ENCODE data around the gene ACTN1.
"Not testable (repeated sequence)": the region's sequence is repeated elsewhere in the genome, so short reads cannot be mapped to it uniquely, and the experiment has no call there.

The ACTN1 gene

DNA sequence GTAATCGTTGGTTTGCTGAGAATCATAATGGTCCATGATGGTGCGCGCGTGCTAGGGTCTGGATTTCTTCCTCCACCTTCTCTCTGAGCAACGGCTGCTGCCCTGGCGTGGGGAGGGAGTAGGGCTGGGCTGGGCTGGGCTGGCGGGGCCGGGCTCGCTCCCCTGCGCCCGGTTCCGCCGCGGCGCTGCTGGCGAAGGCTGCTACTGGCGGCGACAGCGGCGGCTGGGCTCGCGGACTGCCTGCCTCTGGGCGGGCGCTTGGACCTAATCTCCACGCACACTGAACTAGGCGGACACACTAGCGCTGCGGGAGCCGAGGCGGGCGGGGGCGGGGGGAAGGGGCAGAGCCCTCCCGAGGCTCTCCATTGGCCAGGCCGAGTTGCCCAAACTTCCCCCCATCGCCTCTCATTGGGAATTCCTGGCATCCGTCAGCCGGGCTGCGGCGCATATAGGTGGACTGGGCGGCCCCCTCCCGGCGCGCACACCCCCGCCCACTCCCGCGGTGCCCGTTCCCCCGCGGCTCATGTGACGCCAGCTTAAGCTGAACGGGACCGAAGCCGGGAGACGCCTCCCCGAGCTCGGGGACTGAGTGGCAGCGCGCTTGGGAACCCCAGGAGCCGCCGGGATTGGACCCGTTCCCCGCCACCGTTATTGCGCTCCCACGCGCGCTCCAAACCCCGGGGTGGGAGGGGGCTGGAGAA is at the start of gene ACTN1:
Gene ACTN1, minus strand, starts transcription at position 282 of the 701 bp plus-strand sequence. Its CDS starts 246 bp downstream, at position 36.
- Histone ChIP-seq H3K4me3 (ENCODE audit: low read length) (peak within 1 kb of the TSS; percentile 78), H3K4me1 (ENCODE audit: control insufficient read depth, insufficient read depth, low read length) (peaks cover 45% of the 10 kb centered on the region), H3K36me3 (ENCODE audit: control insufficient read depth, insufficient read depth, low read length) (no peaks in the 10 kb centered on the region), H3K27me3 (ENCODE audit: control insufficient read depth, insufficient read depth, low read length) (no peaks in the 10 kb centered on the region), H3K9ac (ENCODE audit: low read length) (peak within 1 kb of the TSS; percentile 92), H3K27ac (ENCODE audit: low read depth, low read length) (peak within 1 kb of the TSS; percentile 100)

DNA sequence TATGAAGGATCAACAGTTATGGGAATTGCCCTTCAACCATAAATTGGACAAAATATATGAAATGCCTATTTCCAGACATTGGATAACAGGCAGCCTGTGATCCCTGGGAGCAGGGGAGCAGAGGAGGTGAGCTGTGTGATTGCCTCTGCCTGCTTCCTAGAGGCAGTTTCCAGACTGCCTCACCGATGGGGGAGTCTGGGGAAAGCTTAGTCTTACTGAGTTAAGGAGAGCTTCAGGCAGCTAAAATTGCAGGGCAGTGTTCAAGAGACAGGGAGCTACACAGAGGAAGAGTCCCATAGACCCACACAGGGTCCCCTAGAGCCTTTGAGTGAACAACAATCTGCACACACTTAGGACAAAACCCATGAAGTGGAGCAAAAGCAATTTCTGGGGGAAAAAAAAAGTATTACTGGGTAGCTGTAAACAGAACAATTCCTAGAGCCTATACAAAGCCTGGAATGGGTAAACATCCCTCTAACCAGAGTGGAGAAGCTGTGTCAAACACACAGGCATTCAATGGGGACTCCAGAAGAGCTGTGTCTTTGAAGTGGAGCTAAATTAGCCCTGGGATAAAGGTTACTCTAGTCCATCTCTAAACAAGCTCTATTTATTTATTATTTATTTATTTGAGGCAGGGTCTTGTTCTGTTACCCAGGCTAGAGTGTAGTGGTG is 48.3 kb upstream of the ACTN1 start:
- Histone ChIP-seq H3K4me3 (ENCODE audit: low read length) (no peak overlapping the region), H3K27me3 (ENCODE audit: control insufficient read depth, insufficient read depth, low read length) (no peaks in the 10 kb centered on the region), H3K36me3 (ENCODE audit: control insufficient read depth, insufficient read depth, low read length) (no peaks in the 10 kb centered on the region), H3K9ac (ENCODE audit: low read length) (no peak overlapping the region), H3K4me1 (ENCODE audit: control insufficient read depth, insufficient read depth, low read length) (no peaks in the 10 kb centered on the region), H3K27ac (ENCODE audit: low read depth, low read length) (no peak overlapping the region)

- no peaks in the 10 kb centered on the region for H3K4me1 ChIP-seq (ENCODE audit: control insufficient read depth, insufficient read depth, low read length)
- no peak overlapping the region for H3K4me3 ChIP-seq (ENCODE audit: low read length)
- H3K9ac ChIP-seq (ENCODE audit: low read length) = no peak overlapping the region
- H3K36me3 ChIP-seq (ENCODE audit: control insufficient read depth, insufficient read depth, low read length) = no peaks in the 10 kb centered on the region
- no peak overlapping the region for H3K27ac ChIP-seq (ENCODE audit: low read depth, low read length)
- no peaks in the 10 kb centered on the region for H3K27me3 ChIP-seq (ENCODE audit: control insufficient read depth, insufficient read depth, low read length)
Observed at GRCh38 chr14:69023035-69023434, 43.9 kb upstream of the ACTN1 start.

- H3K27ac ChIP-seq (ENCODE audit: low read depth, low read length); H3K4me3 ChIP-seq (ENCODE audit: low read length); H3K4me1 ChIP-seq (ENCODE audit: control insufficient read depth, insufficient read depth, low read length); H3K36me3 ChIP-seq (ENCODE audit: control insufficient read depth, insufficient read depth, low read length); H3K9ac ChIP-seq (ENCODE audit: low read length); H3K27me3 ChIP-seq (ENCODE audit: control insufficient read depth, insufficient read depth, low read length): not testable (repeated sequence)
Observed at GRCh38 chr14:69022093-69022492, 43.0 kb upstream of the ACTN1 start.

GRCh38 chr14:69017706-69018105 is 38.6 kb upstream of the ACTN1 start:
- H3K4me3 ChIP-seq (ENCODE audit: low read length) = no peak overlapping the region
- no peaks in the 10 kb centered on the region for H3K4me1 ChIP-seq (ENCODE audit: control insufficient read depth, insufficient read depth, low read length)
- H3K9ac ChIP-seq (ENCODE audit: low read length) = no peak overlapping the region
- H3K27ac ChIP-seq (ENCODE audit: low read depth, low read length) = no peak overlapping the region
- no peaks in the 10 kb centered on the region for H3K27me3 ChIP-seq (ENCODE audit: control insufficient read depth, insufficient read depth, low read length)
- H3K36me3 ChIP-seq (ENCODE audit: control insufficient read depth, insufficient read depth, low read length) = no peaks in the 10 kb centered on the region

DNA sequence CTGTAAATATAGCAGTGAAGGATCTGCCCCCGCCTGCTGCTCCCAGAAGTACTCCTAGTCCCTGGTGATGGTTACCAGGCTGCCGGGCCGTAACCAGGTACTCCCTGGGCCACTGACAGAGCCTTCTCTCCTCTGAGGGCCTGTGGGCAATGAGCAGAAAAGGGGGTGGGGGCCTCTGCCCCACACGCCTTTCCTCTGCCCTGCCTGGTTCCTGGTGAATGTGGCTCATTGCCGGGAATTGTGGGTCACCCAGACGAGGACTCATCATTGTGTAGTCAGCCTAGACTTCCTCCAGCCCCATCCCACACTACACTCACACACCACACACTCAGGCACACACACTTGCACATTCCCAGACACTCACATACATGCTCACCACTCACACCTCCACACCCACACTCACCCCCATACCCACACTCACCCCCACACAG is 35.7 kb upstream of the ACTN1 start:
- no peak overlapping the region for H3K27ac ChIP-seq (ENCODE audit: low read depth, low read length)
- no peak overlapping the region for H3K4me3 ChIP-seq (ENCODE audit: low read length)
- no peaks in the 10 kb centered on the region for H3K36me3 ChIP-seq (ENCODE audit: control insufficient read depth, insufficient read depth, low read length)
- H3K27me3 ChIP-seq (ENCODE audit: control insufficient read depth, insufficient read depth, low read length) = no peaks in the 10 kb centered on the region
- no peak overlapping the region for H3K9ac ChIP-seq (ENCODE audit: low read length)
- no peaks in the 10 kb centered on the region for H3K4me1 ChIP-seq (ENCODE audit: control insufficient read depth, insufficient read depth, low read length)

- H3K9ac ChIP-seq (ENCODE audit: low read length) = no peak overlapping the region
- H3K27ac ChIP-seq (ENCODE audit: low read depth, low read length) = no peak overlapping the region
- H3K4me3 ChIP-seq (ENCODE audit: low read length) = no peak overlapping the region
- no peaks in the 10 kb centered on the region for H3K4me1 ChIP-seq (ENCODE audit: control insufficient read depth, insufficient read depth, low read length)
- no peaks in the 10 kb centered on the region for H3K36me3 ChIP-seq (ENCODE audit: control insufficient read depth, insufficient read depth, low read length)
- H3K27me3 ChIP-seq (ENCODE audit: control insufficient read depth, insufficient read depth, low read length) = no peaks in the 10 kb centered on the region
Observed at GRCh38 chr14:69013943-69014782, 35.1 kb upstream of the ACTN1 start.

DNA sequence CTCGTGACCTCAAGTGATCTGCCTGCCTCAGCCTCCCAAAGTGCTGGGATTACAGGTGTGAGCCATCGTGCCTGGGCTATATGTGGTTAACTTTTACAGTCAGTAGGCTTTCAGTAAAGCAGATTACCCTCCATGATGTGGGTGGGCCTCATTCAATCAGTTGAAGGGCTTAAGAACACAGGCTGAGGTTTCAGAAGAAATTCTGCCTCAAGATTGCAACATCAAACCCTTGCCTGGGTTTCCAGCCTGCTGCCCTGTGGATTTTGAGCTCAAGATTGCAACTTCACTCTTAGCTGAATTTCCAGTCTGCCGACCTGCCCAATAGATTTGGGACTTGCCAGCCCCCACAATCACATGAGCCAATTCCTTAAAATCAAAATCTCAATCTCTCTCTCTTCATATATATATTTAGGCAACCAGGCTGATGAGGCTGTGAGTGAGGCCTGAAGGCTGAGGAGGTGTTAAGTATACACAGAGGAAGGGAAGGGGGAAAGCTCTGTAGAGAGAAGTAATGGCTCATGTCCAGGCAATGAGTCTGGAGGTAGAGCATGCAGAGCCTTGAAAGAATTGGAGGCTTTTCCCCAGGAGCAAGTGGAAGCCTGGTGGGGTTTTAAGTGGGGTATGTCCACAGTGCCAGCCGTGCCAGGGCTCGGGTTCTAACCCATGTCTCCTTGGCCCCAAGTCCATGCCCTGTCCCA is 33.3 kb upstream of the ACTN1 start:
- Histone ChIP-seq H3K27me3 (ENCODE audit: control insufficient read depth, insufficient read depth, low read length) (no peaks in the 10 kb centered on the region), H3K4me1 (ENCODE audit: control insufficient read depth, insufficient read depth, low read length) (peaks cover 5% of the 10 kb centered on the region), H3K9ac (ENCODE audit: low read length) (no peak overlapping the region), H3K27ac (ENCODE audit: low read depth, low read length) (no peak overlapping the region), H3K36me3 (ENCODE audit: control insufficient read depth, insufficient read depth, low read length) (no peaks in the 10 kb centered on the region), H3K4me3 (ENCODE audit: low read length) (no peak overlapping the region)

DNA sequence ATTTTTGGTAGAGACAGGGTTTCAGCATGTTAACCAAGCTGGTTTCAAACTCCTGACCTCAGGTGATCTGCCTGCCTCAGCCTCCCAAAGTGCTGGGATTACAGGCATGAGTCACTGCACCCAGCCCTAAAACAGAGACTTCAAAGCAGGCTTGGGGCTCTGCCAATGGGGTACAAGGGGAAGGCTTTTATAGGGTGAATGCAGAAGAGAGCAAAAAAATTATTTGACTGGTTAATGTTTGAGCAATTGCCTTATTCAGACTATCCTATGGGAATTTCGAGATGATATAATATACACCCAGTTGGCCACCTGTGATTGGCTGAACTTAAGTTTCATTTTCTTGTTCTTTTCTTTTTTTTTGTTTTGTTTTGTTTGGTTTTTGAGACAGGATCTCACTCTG is 31.5 kb upstream of the ACTN1 start:
- H3K27ac ChIP-seq (ENCODE audit: low read depth, low read length) = no peak overlapping the region
- no peak overlapping the region for H3K9ac ChIP-seq (ENCODE audit: low read length)
- no peaks in the 10 kb centered on the region for H3K27me3 ChIP-seq (ENCODE audit: control insufficient read depth, insufficient read depth, low read length)
- H3K36me3 ChIP-seq (ENCODE audit: control insufficient read depth, insufficient read depth, low read length) = no peaks in the 10 kb centered on the region
- H3K4me1 ChIP-seq (ENCODE audit: control insufficient read depth, insufficient read depth, low read length) = peaks cover 9% of the 10 kb centered on the region
- no peak overlapping the region for H3K4me3 ChIP-seq (ENCODE audit: low read length)

GRCh38 chr14:69008421-69008884 is 29.4 kb upstream of the ACTN1 start:
- Histone ChIP-seq H3K27ac (ENCODE audit: low read depth, low read length) (peak overlapping the region; percentile 40), H3K27me3 (ENCODE audit: control insufficient read depth, insufficient read depth, low read length) (no peaks in the 10 kb centered on the region), H3K4me1 (ENCODE audit: control insufficient read depth, insufficient read depth, low read length) (peaks cover 20% of the 10 kb centered on the region), H3K9ac (ENCODE audit: low read length) (no peak overlapping the region), H3K4me3 (ENCODE audit: low read length) (no peak overlapping the region), H3K36me3 (ENCODE audit: control insufficient read depth, insufficient read depth, low read length) (no peaks in the 10 kb centered on the region)

- H3K27ac ChIP-seq (ENCODE audit: low read depth, low read length) = peak overlapping the region; percentile 46
- H3K9ac ChIP-seq (ENCODE audit: low read length) = no peak overlapping the region
- H3K36me3 ChIP-seq (ENCODE audit: control insufficient read depth, insufficient read depth, low read length) = no peaks in the 10 kb centered on the region
- peaks cover 20% of the 10 kb centered on the region for H3K4me1 ChIP-seq (ENCODE audit: control insufficient read depth, insufficient read depth, low read length)
- H3K27me3 ChIP-seq (ENCODE audit: control insufficient read depth, insufficient read depth, low read length) = no peaks in the 10 kb centered on the region
- H3K4me3 ChIP-seq (ENCODE audit: low read length) = no peak overlapping the region
Observed at GRCh38 chr14:69006346-69006745, 27.2 kb upstream of the ACTN1 start.
